ENCODE results near the gene ATP8A1.

GRCh38 chr4:42609051-42609450, 47.9 kb downstream of the ATP8A1 start:
- TF ChIP-seq, protein P1, sequence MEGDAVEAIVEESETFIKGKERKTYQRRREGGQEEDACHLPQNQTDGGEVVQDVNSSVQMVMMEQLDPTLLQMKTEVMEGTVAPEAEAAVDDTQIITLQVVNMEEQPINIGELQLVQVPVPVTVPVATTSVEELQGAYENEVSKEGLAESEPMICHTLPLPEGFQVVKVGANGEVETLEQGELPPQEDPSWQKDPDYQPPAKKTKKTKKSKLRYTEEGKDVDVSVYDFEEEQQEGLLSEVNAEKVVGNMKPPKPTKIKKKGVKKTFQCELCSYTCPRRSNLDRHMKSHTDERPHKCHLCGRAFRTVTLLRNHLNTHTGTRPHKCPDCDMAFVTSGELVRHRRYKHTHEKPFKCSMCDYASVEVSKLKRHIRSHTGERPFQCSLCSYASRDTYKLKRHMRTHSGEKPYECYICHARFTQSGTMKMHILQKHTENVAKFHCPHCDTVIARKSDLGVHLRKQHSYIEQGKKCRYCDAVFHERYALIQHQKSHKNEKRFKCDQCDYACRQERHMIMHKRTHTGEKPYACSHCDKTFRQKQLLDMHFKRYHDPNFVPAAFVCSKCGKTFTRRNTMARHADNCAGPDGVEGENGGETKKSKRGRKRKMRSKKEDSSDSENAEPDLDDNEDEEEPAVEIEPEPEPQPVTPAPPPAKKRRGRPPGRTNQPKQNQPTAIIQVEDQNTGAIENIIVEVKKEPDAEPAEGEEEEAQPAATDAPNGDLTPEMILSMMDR (IDR thresholded peaks at IDR 0.05), result no peak
- TF ChIP-seq POLR2A (IDR thresholded peaks at IDR 0.05), result no peak
